ENCODE data around the gene SH2D1A. TPM values are rescaled to one million over a fixed set of nuclear protein-coding genes. Genes with fewer than 3 reads are reported as not detected.

The SH2D1A gene
- total RNA-seq, 2 experiments from 2014 or later = 47.0 to 61.8 TPM

- Mint-ChIP-seq H3K27me3 (no peaks in the 10 kb centered on the region), H3K9me3 (ENCODE audit: low read depth) (no peaks in the 10 kb centered on the region), H3K4me3 (peak overlapping the region; percentile 32), H3K36me3 (peaks cover 1% of the 10 kb centered on the region), H3K4me1 (peaks cover 56% of the 10 kb centered on the region), H3K27ac (peak overlapping the region; percentile 98)
- CTCF ChIA-PET = interaction anchor here (0.6 kb wide), 1 partner anchor 123 kb away, joined by 3 read pairs; no protein-coding TSS in a partner anchor
- DNase-seq (no peak), ATAC-seq (no peak)
Measured at GRCh38 chrX:124341396-124342132, 4.8 kb upstream of the SH2D1A start.

- Mint-ChIP-seq H3K4me3 (peak overlapping the region; percentile 58), H3K27ac (peak overlapping the region; percentile 98), H3K36me3 (peaks cover 1% of the 10 kb centered on the region), H3K27me3 (no peaks in the 10 kb centered on the region), H3K4me1 (peaks cover 50% of the 10 kb centered on the region), H3K9me3 (ENCODE audit: low read depth) (no peaks in the 10 kb centered on the region)
- DNase-seq (no peak), ATAC-seq (no peak)
- CTCF ChIA-PET = interaction anchor here (0.6 kb wide), 1 partner anchor 123 kb away, joined by 3 read pairs; no protein-coding TSS in a partner anchor
Measured at GRCh38 chrX:124342174-124342867, 4.0 kb upstream of the SH2D1A start.

GRCh38 chrX:124343016-124343415 is 3.3 kb upstream of the SH2D1A start:
- peaks cover 2% of the 10 kb centered on the region for H3K36me3 Mint-ChIP-seq
- peak overlapping the region; percentile 98 for H3K27ac Mint-ChIP-seq
- ATAC-seq (no peak), DNase-seq (no peak)
- H3K9me3 Mint-ChIP-seq (ENCODE audit: low read depth) = no peaks in the 10 kb centered on the region
- H3K27me3 Mint-ChIP-seq = no peaks in the 10 kb centered on the region
- H3K4me1 Mint-ChIP-seq = peaks cover 48% of the 10 kb centered on the region
- peak overlapping the region; percentile 58 for H3K4me3 Mint-ChIP-seq
- CTCF ChIA-PET = no interaction called here

GRCh38 chrX:124344246-124344645 is 2.1 kb upstream of the SH2D1A start:
- no peak for DNase-seq
- no peaks in the 10 kb centered on the region for H3K27me3 Mint-ChIP-seq
- no peaks in the 10 kb centered on the region for H3K9me3 Mint-ChIP-seq (ENCODE audit: low read depth)
- ATAC-seq = no peak
- CTCF ChIA-PET = no interaction called here
- H3K4me3 Mint-ChIP-seq = peak overlapping the region; percentile 72
- peak overlapping the region; percentile 98 for H3K27ac Mint-ChIP-seq
- H3K4me1 Mint-ChIP-seq = peaks cover 47% of the 10 kb centered on the region
- peaks cover 7% of the 10 kb centered on the region for H3K36me3 Mint-ChIP-seq

- Mint-ChIP-seq H3K4me3 (peak overlapping the region; percentile 97), H3K27me3 (no peaks in the 10 kb centered on the region), H3K4me1 (peaks cover 40% of the 10 kb centered on the region), H3K27ac (peak overlapping the region; percentile 98), H3K36me3 (peaks cover 11% of the 10 kb centered on the region), H3K9me3 (ENCODE audit: low read depth) (no peaks in the 10 kb centered on the region)
- DNase-seq (no peak), ATAC-seq (peak; percentile 1)
- CTCF ChIA-PET = interaction anchor here (1.0 to 1.4 kb wide), 5 partner anchors 16 to 386 kb away, joined by 3 to 4 read pairs (median 3); no protein-coding TSS in a partner anchor
Measured at GRCh38 chrX:124346877-124347241, 496 bp downstream of the SH2D1A start.

GRCh38 chrX:124347242-124347641 is 879 bp downstream of the SH2D1A start:
- Mint-ChIP-seq H3K27ac (peak overlapping the region; percentile 98), H3K4me1 (peaks cover 39% of the 10 kb centered on the region), H3K4me3 (peak overlapping the region; percentile 97), H3K27me3 (no peaks in the 10 kb centered on the region), H3K9me3 (ENCODE audit: low read depth) (no peaks in the 10 kb centered on the region), H3K36me3 (peaks cover 11% of the 10 kb centered on the region)
- ATAC-seq (no peak), DNase-seq (no peak)
- CTCF ChIA-PET = interaction anchor here (1.3 to 1.4 kb wide), 2 partner anchors 123 to 387 kb away, joined by 3 to 5 read pairs; no protein-coding TSS in a partner anchor

- H3K9me3 Mint-ChIP-seq (ENCODE audit: low read depth) = no peaks in the 10 kb centered on the region
- no peaks in the 10 kb centered on the region for H3K27me3 Mint-ChIP-seq
- H3K4me3 Mint-ChIP-seq = peak overlapping the region; percentile 97
- CTCF ChIA-PET = interaction anchor here (1.0 to 1.3 kb wide), 2 partner anchors 124 to 130 kb away, joined by 3 to 5 read pairs; no protein-coding TSS in a partner anchor
- DNase-seq (no peak), ATAC-seq (no peak)
- H3K27ac Mint-ChIP-seq = peak overlapping the region; percentile 98
- peaks cover 36% of the 10 kb centered on the region for H3K4me1 Mint-ChIP-seq
- H3K36me3 Mint-ChIP-seq = peaks cover 14% of the 10 kb centered on the region
Measured at GRCh38 chrX:124348182-124348581, 1.8 kb downstream of the SH2D1A start.

GRCh38 chrX:124348885-124349453 is 2.6 kb downstream of the SH2D1A start:
- CTCF ChIA-PET = no interaction called here
- peaks cover 33% of the 10 kb centered on the region for H3K4me1 Mint-ChIP-seq
- ATAC-seq = no peak
- peak overlapping the region; percentile 98 for H3K27ac Mint-ChIP-seq
- peak overlapping the region; percentile 97 for H3K4me3 Mint-ChIP-seq
- H3K27me3 Mint-ChIP-seq = no peaks in the 10 kb centered on the region
- peaks cover 14% of the 10 kb centered on the region for H3K36me3 Mint-ChIP-seq
- H3K9me3 Mint-ChIP-seq (ENCODE audit: low read depth) = no peaks in the 10 kb centered on the region
- DNase-seq = no peak

GRCh38 chrX:124354648-124355047 is 8.3 kb downstream of the SH2D1A start:
- peaks cover 23% of the 10 kb centered on the region for H3K36me3 Mint-ChIP-seq
- peaks cover 48% of the 10 kb centered on the region for H3K4me1 Mint-ChIP-seq
- peak overlapping the region; percentile 59 for H3K4me3 Mint-ChIP-seq
- no peaks in the 10 kb centered on the region for H3K27me3 Mint-ChIP-seq
- peak overlapping the region; percentile 69 for H3K27ac Mint-ChIP-seq
- no peak for ATAC-seq
- no peaks in the 10 kb centered on the region for H3K9me3 Mint-ChIP-seq (ENCODE audit: low read depth)
- DNase-seq = no peak
- CTCF ChIA-PET = interaction anchor here (1.5 kb wide), 1 partner anchor 395 kb away, joined by 3 read pairs; no protein-coding TSS in a partner anchor

GRCh38 chrX:124358800-124359383 is 12.5 kb downstream of the SH2D1A start:
- Mint-ChIP-seq H3K4me3 (peak overlapping the region; percentile 76), H3K27ac (peak overlapping the region; percentile 89), H3K9me3 (ENCODE audit: low read depth) (no peaks in the 10 kb centered on the region), H3K36me3 (peaks cover 29% of the 10 kb centered on the region), H3K4me1 (peaks cover 54% of the 10 kb centered on the region), H3K27me3 (no peaks in the 10 kb centered on the region)
- DNase-seq (no peak), ATAC-seq (peak; percentile 60)
- CTCF ChIA-PET = interaction anchor here (0.5 to 0.9 kb wide), 2 partner anchors 13 to 73 kb away, joined by 3 to 4 read pairs; partner anchors contain the start of gene SH2D1A

GRCh38 chrX:124362072-124362471 is 15.7 kb downstream of the SH2D1A start:
- peaks cover 48% of the 10 kb centered on the region for H3K4me1 Mint-ChIP-seq

GRCh38 chrX:124362761-124363160 is 16.4 kb downstream of the SH2D1A start:
- Mint-ChIP-seq H3K4me3 (peak overlapping the region; percentile 24), H3K36me3 (peaks cover 19% of the 10 kb centered on the region), H3K27me3 (no peaks in the 10 kb centered on the region), H3K9me3 (ENCODE audit: low read depth) (no peaks in the 10 kb centered on the region), H3K4me1 (peaks cover 48% of the 10 kb centered on the region), H3K27ac (peak overlapping the region; percentile 87)
- CTCF ChIA-PET = no interaction called here
- DNase-seq (no peak), ATAC-seq (no peak)

More at GRCh38 chrX:124362072-124362471, 15.7 kb downstream of the SH2D1A start:
- CTCF ChIA-PET = no interaction called here
- Mint-ChIP-seq H3K4me3 (peak overlapping the region; percentile 24), H3K27me3 (no peaks in the 10 kb centered on the region), H3K9me3 (ENCODE audit: low read depth) (no peaks in the 10 kb centered on the region), H3K27ac (peak overlapping the region; percentile 87), H3K36me3 (peaks cover 23% of the 10 kb centered on the region)
- peak; percentile 74 for ATAC-seq
- DNase-seq = peak; percentile 75

- DNase-seq (no peak), ATAC-seq (no peak)
- Mint-ChIP-seq H3K27ac (peak overlapping the region; percentile 56), H3K27me3 (no peaks in the 10 kb centered on the region), H3K36me3 (peaks cover 36% of the 10 kb centered on the region), H3K4me1 (peaks cover 33% of the 10 kb centered on the region), H3K9me3 (ENCODE audit: low read depth) (no peaks in the 10 kb centered on the region), H3K4me3 (no peak overlapping the region)
- CTCF ChIA-PET = interaction anchor here (0.9 kb wide), 1 partner anchor 152 kb away, joined by 3 read pairs; no protein-coding TSS in a partner anchor
Measured at GRCh38 chrX:124369722-124370121, 23.4 kb downstream of the SH2D1A start.
